K562 (cell line): ENCODE measurements around the gene DOCK4. TPM values are rescaled to one million over a fixed set of nuclear protein-coding genes. Genes with fewer than 3 reads are reported as not detected.

Experiments
- ATAC-seq: fragments of 200-7000 bp; cut with Tn5 transposase; 3 replicates; pipeline ENCODE4 v1.9.1; 2020; ENCODE audit warnings: moderate library complexity
- BruUV-seq: library from RNA; stranded (reverse); fragments of 400-500 nt; replicated peaks from 2 replicates; lab custom pipeline; 2021; lab: Mats Ljungman, UMichigan
- CTCF ChIA-PET: fragments of 300-600 bp; formaldehyde crosslinking; extraction: SDS; loops from one replicate; lab custom pipeline; 2021; ENCODE audit warnings: low intra/inter-chr PET ratio; lab: Yijun Ruan, JAX
- POLR2A ChIA-PET: fragments of 300-600, 350-650 bp; sonication (Branson Sonifier 250); formaldehyde crosslinking; extraction: SDS; loops from one replicate; lab custom pipeline; 2021; ENCODE audit warnings: antibody characterized with exemption, inconsistent platforms; lab: Yijun Ruan, JAX
- DNase-seq, 4 experiments: peaks; one replicate each; pipeline versions ENCODE4 v3.0.0 to v3.0.0-alpha.2; 2011 to 2018; ENCODE audit warnings: low spot score in 3 of 4, mixed read lengths in 3 of 4; ENCODE audit errors: extremely low read depth in 1 of 4
- FAIRE-seq: peaks from 2 replicates; lab custom pipeline; 2011; peaks lifted over from hg19 to GRCh38; lab: Jason Lieb, UNC
- H2AFZ ChIP-seq: 2 replicates; pipeline ENCODE4 v1.6.0; 2011; ENCODE audit warnings: low read depth, low read length, control low read depth, inconsistent platforms
- H3K27ac ChIP-seq: fragments of 200-600 bp; 3 replicates; pipeline ENCODE4 v1.8.0; 2011; ENCODE audit warnings: low read depth, mild to moderate bottlenecking, control low read depth, inconsistent platforms, low read length, moderate library complexity, mixed read lengths; ENCODE audit errors: extremely low read depth
- H3K27me3 ChIP-seq, 2 experiments: fragments of 300-600 bp in 1 of 2; 2 replicates in 1 of 2; 3 replicates in 1 of 2; pipeline versions ENCODE4 v1.6.0 to v1.8.0; 2011; ENCODE audit warnings: inconsistent platforms in 2 of 2, low read length in 2 of 2, mild to moderate bottlenecking in 1 of 2, mixed read lengths in 1 of 2, moderate library complexity in 1 of 2; ENCODE audit not compliant: control insufficient read depth in 2 of 2, insufficient read depth in 2 of 2
- H3K36me3 ChIP-seq: fragments of 300-600 bp; 3 replicates; pipeline ENCODE4 v1.8.0; 2011; ENCODE audit warnings: mild to moderate bottlenecking, low read length, inconsistent platforms; ENCODE audit not compliant: control insufficient read depth, insufficient read depth
- H3K4me1 ChIP-seq, 2 experiments: fragments of 200-600 bp in 1 of 2; replicated peaks in 1 of 2; 2 replicates in 1 of 2; 3 replicates in 1 of 2; pipeline versions ENCODE4 v1.5.1 to v1.8.0; 2011; ENCODE audit warnings: inconsistent platforms in 2 of 2, low read length in 2 of 2, mild to moderate bottlenecking in 1 of 2, mixed read lengths in 1 of 2, moderate library complexity in 1 of 2; ENCODE audit not compliant: control insufficient read depth in 2 of 2, insufficient read depth in 2 of 2
- H3K4me2 ChIP-seq: 2 replicates; pipeline ENCODE4 v1.6.1; 2011; ENCODE audit warnings: low read length, control low read depth, inconsistent platforms, mixed read lengths; ENCODE audit not compliant: insufficient read depth
- H3K4me3 ChIP-seq: fragments of 200-600 bp; sonication (generic), shearing (Covaris generic); 2 replicates; pipeline ENCODE4 v1.5.1; 2016; ENCODE audit warnings: control low read depth, inconsistent platforms
- H3K79me2 ChIP-seq: fragments of 200-600 bp; 3 replicates; pipeline ENCODE4 v1.8.0; 2011; ENCODE audit warnings: low read length, inconsistent platforms; ENCODE audit not compliant: control insufficient read depth, insufficient read depth
- H3K9ac ChIP-seq, 2 experiments: 2 replicates each; pipeline versions ENCODE4 v1.6.0 to v1.6.1; 2011; ENCODE audit warnings: low read depth in 2 of 2, low read length in 2 of 2, control low read depth in 1 of 2, inconsistent platforms in 1 of 2, mild to moderate bottlenecking in 1 of 2, mixed read lengths in 1 of 2; ENCODE audit not compliant: insufficient read depth in 1 of 2
- H3K9me1 ChIP-seq: one replicate; pipeline ENCODE4 v1.6.0; 2011; ENCODE audit warnings: inconsistent platforms, mild to moderate bottlenecking, low read length, moderate library complexity; ENCODE audit not compliant: control insufficient read depth, insufficient read depth
- H3K9me3 ChIP-seq: replicated peaks from 2 replicates; pipeline ENCODE4 v1.5.1; 2011; ENCODE audit warnings: low read depth, low read length, inconsistent platforms; ENCODE audit not compliant: control insufficient read depth, insufficient read depth
- H4K20me1 ChIP-seq: replicated peaks from 2 replicates; pipeline ENCODE4 v1.6.1; 2011; ENCODE audit warnings: low read length, inconsistent platforms, mixed read lengths; ENCODE audit not compliant: control insufficient read depth, insufficient read depth
- ARID2 ChIP-seq: fragments of 450-650 bp; IDR thresholded peaks from 2 replicates; pipeline ENCODE4 v1.6.1; 2017; ENCODE audit warnings: antibody characterized with exemption, mild to moderate bottlenecking
- ASH1L ChIP-seq: fragments of 450-650 bp; IDR thresholded peaks from 2 replicates; pipeline ENCODE4 v1.6.1; 2018; ENCODE audit warnings: borderline replicate concordance, mild to moderate bottlenecking, low read depth; ENCODE audit not compliant: partially characterized antibody
- BACH1 ChIP-seq: fragments of 200-800 bp; sonication (Bioruptor generic); IDR thresholded peaks from 2 replicates; pipeline ENCODE4 v1.6.1; 2016; ENCODE audit warnings: missing genetic modification characterization, missing compliant biosample characterization
- BCOR ChIP-seq: fragments of 450-650 bp; IDR thresholded peaks from 2 replicates; pipeline ENCODE4 v1.6.1; 2016
- HDAC3 ChIP-seq: fragments of 450-650 bp; IDR thresholded peaks from 2 replicates; pipeline ENCODE4 v1.6.1; 2018; ENCODE audit warnings: borderline replicate concordance, mild to moderate bottlenecking, moderate library complexity; ENCODE audit not compliant: partially characterized antibody
- HMG20A ChIP-seq: fragments of 450-650 bp; formaldehyde crosslinking; conservative IDR thresholded peaks from 2 replicates; pipeline ENCODE4 v1.4.0; 2020; ENCODE audit warnings: mild to moderate bottlenecking, mixed read lengths
- HMG20B ChIP-seq: fragments of 250-450 bp; sonication (Bioruptor Pico); IDR thresholded peaks from 2 replicates; pipeline ENCODE4 v1.5.0; 2021; ENCODE audit warnings: mild to moderate bottlenecking
- JUND ChIP-seq, 2 experiments: IDR thresholded peaks; 2 replicates in 1 of 2; 3 replicates in 1 of 2; pipeline ENCODE4 v1.6.1; 2011; ENCODE audit warnings: borderline replicate concordance in 2 of 2, low read depth in 2 of 2, low read length in 2 of 2, improper control_type of control experiment in 1 of 2, missing biosample characterization in 1 of 2, missing genetic modification characterization in 1 of 2, missing genetic modification reagents in 1 of 2
- MAZ ChIP-seq, 2 experiments: fragments of 450-650 bp in 1 of 2; sonication (generic) in 1 of 2; formaldehyde crosslinking; IDR thresholded peaks in 1 of 2; conservative IDR thresholded peaks in 1 of 2; 2 replicates each; pipeline versions ENCODE4 v1.4.0 to v1.5.0; 2020; ENCODE audit warnings: mild to moderate bottlenecking in 1 of 2, missing genetic modification reagents in 1 of 2
- MNT ChIP-seq, 2 experiments: fragments of 450-650 bp; conservative IDR thresholded peaks; 2 replicates each; pipeline ENCODE4 v1.6.1; 2017; ENCODE audit warnings: mild to moderate bottlenecking in 2 of 2, moderate library complexity in 2 of 2
- RNF2 ChIP-seq: sonication (generic); IDR thresholded peaks from 2 replicates; pipeline ENCODE4 v1.6.1; 2016
- SIX5 ChIP-seq, 2 experiments: IDR thresholded peaks; 2 replicates each; pipeline ENCODE4 v1.6.1; 2011; ENCODE audit warnings: low read length in 2 of 2, borderline replicate concordance in 1 of 2, low read depth in 1 of 2, mild to moderate bottlenecking in 1 of 2, moderate library complexity in 1 of 2; ENCODE audit not compliant: insufficient read depth in 1 of 2
- SMARCB1 ChIP-seq: IDR thresholded peaks from 2 replicates; pipeline ENCODE4 v1.6.1; 2011; ENCODE audit warnings: improper control_type of control experiment, low read depth; ENCODE audit not compliant: insufficient read length
- SREBF1 ChIP-seq: fragments of 150-350 bp; IDR thresholded peaks from 2 replicates; pipeline ENCODE4 v1.6.1; 2014; ENCODE audit warnings: antibody characterized with exemption, low read depth, low read length, borderline replicate concordance
- TAF1 ChIP-seq: IDR thresholded peaks from 2 replicates; pipeline ENCODE4 v1.6.1; 2011; ENCODE audit warnings: mild to moderate bottlenecking, low read length, moderate library complexity; ENCODE audit not compliant: insufficient read depth, control insufficient read depth, severe bottlenecking; ENCODE audit errors: extremely low read depth
- TAF7 ChIP-seq: fragments of 450-650 bp; IDR thresholded peaks from 2 replicates; pipeline ENCODE4 v1.6.1; 2016; ENCODE audit warnings: missing genetic modification characterization, missing compliant biosample characterization
- TGIF2 ChIP-seq: sonication (generic); formaldehyde crosslinking; IDR thresholded peaks from 2 replicates; pipeline ENCODE4 v1.8.1; 2022; ENCODE audit warnings: mild to moderate bottlenecking, missing genetic modification reagents, moderate library complexity
- ZNF316 ChIP-seq: fragments of 450-650 bp; IDR thresholded peaks from 2 replicates; pipeline ENCODE4 v1.6.1; 2016
- WGBS: fragments of 100-300 bp; shearing (Covaris generic); methylation state at CpG from one replicate; pipeline ENCODE4 v1.1.6; 2016; ENCODE audit warnings: low coverage, mixed read lengths; ENCODE audit not compliant: insufficient coverage; ENCODE audit errors: missing lambda C conversion rate; 5-methylcytosine and 5-hydroxymethylcytosine counted together
- in situ Hi-C: fragments of 300-500 bp; cut with MboI; formaldehyde crosslinking; loops from 4 replicates; pipeline ENCODE4 v1.15.0; 2018; ENCODE audit warnings: inconsistent platforms, mixed read lengths
- intact Hi-C: fragments of 100-400 bp; cut with micrococcal nuclease; formaldehyde crosslinking; loops from 2 replicates; pipeline ENCODE4 v1.14.2; 2022
- polyA plus RNA-seq, 8 experiments: library from polyadenylated mRNA; depleted of rRNA in 4 of 8; stranded (reverse) in 5 of 8; unstranded in 3 of 8; fragments of >200 nt; fragmentation: Nextera tagmentation in 2 of 8; fragmentation: Illumina TruSeq in 1 of 8; extraction: Ambion mirVana in 2 of 8; extraction: Trizol in 1 of 8; gene quantifications; 2 replicates each; pipeline versions ENCODE4 v1.2.1 to v1.2.3, GENCODE V29; 2011 to 2014; ENCODE audit warnings: inconsistent platforms in 1 of 8, missing spikeins in 1 of 8
- total RNA-seq, 7 experiments: library from RNA; depleted of rRNA in 6 of 7; stranded (reverse); fragments of >200 nt in 6 of 7; fragmentation: Illumina TruSeq in 2 of 7; extraction: Trizol in 2 of 7; gene quantifications; 2 replicates each; pipeline versions ENCODE4 v1.2.1 to v1.2.3, GENCODE V29; 2011 to 2021; ENCODE audit warnings: low replicate concordance in 1 of 7
- TF ChIP-seq, protein P1 (sequence below), 3 experiments: fragments of 200-800 bp in 1 of 3; sonication (Bioruptor generic) in 1 of 3; sonication (generic) in 1 of 3; formaldehyde crosslinking in 1 of 3; IDR thresholded peaks; 2 replicates each; pipeline versions ENCODE4 v1.6.1 to v1.8.0; 2016 to 2022; ENCODE audit warnings: mild to moderate bottlenecking in 2 of 3, missing compliant biosample characterization in 2 of 3, missing genetic modification characterization in 2 of 3, missing genetic modification reagents in 1 of 3

The DOCK4 gene
- total and polyA plus RNA-seq, 9 of the 15 experiments (the other 6 are each of a cell fraction or from before 2014, with no cell fraction given): 0.42 to 5.7 (median 2.3) TPM

GRCh38 chr7:111846898-111847297 is 359.3 kb downstream of the DOCK4 start:
- FAIRE-seq: no peak
- CTCF ChIA-PET: no interaction called here
- WGBS: 3% methylated on average over 6 of the region's 6 CpGs

More at GRCh38 chr7:111846898-111847297, 359.3 kb downstream of the DOCK4 start:
- Histone ChIP-seq H3K27ac (no peak overlapping the region), H3K4me1 (no peaks in the 10 kb centered on the region), H3K79me2 (no peaks in the 10 kb centered on the region), H3K27me3 (peaks cover 0 to 8% of the 10 kb centered on the region in 2 experiments; a peak in 1 of 5 replicates), H3K4me3 (no peak overlapping the region), H3K9me1 (no peaks in the 10 kb centered on the region), H3K9ac (no peak overlapping the region), H2AFZ (no peak overlapping the region), H4K20me1 (no peaks in the 10 kb centered on the region), H3K36me3 (no peaks in the 10 kb centered on the region), H3K4me2 (no peak overlapping the region), H3K9me3 (no peaks in the 10 kb centered on the region)
- POLR2A ChIA-PET: interaction anchor here (0.6 kb wide), 1 partner anchor 13 kb away, joined by 3 read pairs; no protein-coding TSS in a partner anchor
- DNase-seq: no peak
- TF ChIP-seq SIX5 (IDR thresholded peaks at IDR 0.05; ENCODE audit: borderline replicate concordance in 1 of 2, insufficient read depth in 1 of 2, low read depth in 1 of 2, low read length in 2 of 2) (no peak), MAZ (CRISPR knock-in tag; conservative IDR thresholded peaks at IDR 0.05 in 1 of 2, IDR thresholded peaks at IDR 0.05 in 1 of 2) (no peak), TAF1 (no peak), SMARCB1 (no peak), ASH1L (no peak), MNT (conservative IDR thresholded peaks at IDR 0.05) (no peak), ARID2 (no peak), TAF7 (tag) (no peak), JUND (IDR thresholded peaks at IDR 0.05; ENCODE audit: borderline replicate concordance, low read depth, low read length) (no peak), JUND (tag; IDR thresholded peaks at IDR 0.05; ENCODE audit: borderline replicate concordance, low read depth, low read length) (no peak), HMG20A (CRISPR knock-in tag) (no peak), SREBF1 (no peak), HDAC3 (no peak), HMG20B (CRISPR knock-in tag) (no peak), RNF2 (no peak), ZNF316 (no peak), BCOR (no peak), TGIF2 (CRISPR knock-in tag) (no peak), BACH1 (no peak)
- TF ChIP-seq, protein P1, sequence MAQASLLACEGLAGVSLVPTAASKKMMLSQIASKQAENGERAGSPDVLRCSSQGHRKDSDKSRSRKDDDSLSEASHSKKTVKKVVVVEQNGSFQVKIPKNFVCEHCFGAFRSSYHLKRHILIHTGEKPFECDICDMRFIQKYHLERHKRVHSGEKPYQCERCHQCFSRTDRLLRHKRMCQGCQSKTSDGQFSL (CRISPR knock-in tag; IDR thresholded peaks at IDR 0.05): no peak
- TF ChIP-seq, protein P1 (tag; IDR thresholded peaks at IDR 0.05): no peak
- no TSS peak for BruUV-seq
- ATAC-seq: no peak
- in situ Hi-C loops: no loop called here
- intact Hi-C loops: no loop called here
